ENCODE measurements around the gene WFDC2. TPM values are rescaled to one million over a fixed set of nuclear protein-coding genes. Genes with fewer than 3 reads are reported as not detected.

WFDC2 gene
- total RNA-seq, 2 donors from 2014 or later = 117 to 285 TPM

DNA sequence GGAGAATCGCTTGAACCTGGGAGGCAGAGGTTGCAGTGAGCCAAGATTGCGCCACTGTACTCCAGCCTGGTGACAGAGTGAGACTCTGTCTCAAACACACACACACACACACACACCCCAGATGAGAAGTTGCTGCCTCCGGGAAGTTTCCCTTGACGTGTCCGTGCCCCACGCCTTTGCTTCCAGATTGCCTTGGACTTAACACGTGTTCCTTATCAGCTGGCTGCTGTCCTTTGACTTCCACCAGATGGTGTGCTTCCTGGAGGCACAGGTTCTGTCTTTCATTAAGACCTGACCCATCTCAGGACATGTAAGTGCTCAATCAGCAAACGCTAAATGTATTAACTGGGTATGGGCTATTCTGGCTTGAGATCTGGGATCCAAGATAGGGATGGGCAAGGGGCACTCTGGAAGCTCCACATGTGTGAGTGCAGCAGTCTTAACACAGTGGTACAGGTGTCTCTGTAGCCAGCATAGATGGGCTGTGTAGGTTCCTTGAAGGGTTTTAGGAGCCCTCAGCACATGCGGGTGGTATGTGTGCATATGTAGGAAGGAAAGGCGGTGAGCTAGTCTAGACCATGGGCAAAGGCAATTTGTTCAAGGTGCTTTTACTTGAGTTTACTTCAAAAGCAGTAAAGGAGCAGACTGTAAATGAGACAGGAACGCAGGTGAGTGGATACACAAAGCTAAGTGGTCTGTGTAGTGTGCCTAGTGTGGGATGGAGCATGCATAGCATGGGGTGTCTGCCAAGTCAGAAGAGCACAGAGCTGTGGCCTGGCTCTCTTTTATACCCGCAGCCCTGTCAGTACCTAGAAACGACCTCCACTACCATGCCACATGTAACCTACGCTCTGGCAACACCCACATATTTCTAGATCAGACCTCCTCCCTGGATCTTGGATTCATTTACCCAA is 42.1 kb upstream of the WFDC2 start:
- H3K4me1 ChIP-seq = no peaks in the 10 kb centered on the region
- H3K27me3 ChIP-seq = no peaks in the 10 kb centered on the region
- no peaks in the 10 kb centered on the region for H3K9me3 ChIP-seq
- H3K36me3 ChIP-seq = peaks cover 11% of the 10 kb centered on the region
- no peak overlapping the region for H3K27ac ChIP-seq
- H3K9ac ChIP-seq (ENCODE audit: low read depth in 2 of 2, low read length in 2 of 2) = peak overlapping the region in 1 of 2 donors; percentile 24
- no peak overlapping the region for H3K4me3 ChIP-seq
- intact Hi-C loops (cut with DNase I) = loop anchor here (5.0 kb wide), 1 partner anchor 35 kb away; no protein-coding TSS in a partner anchor
- TF ChIP-seq, protein P1, sequence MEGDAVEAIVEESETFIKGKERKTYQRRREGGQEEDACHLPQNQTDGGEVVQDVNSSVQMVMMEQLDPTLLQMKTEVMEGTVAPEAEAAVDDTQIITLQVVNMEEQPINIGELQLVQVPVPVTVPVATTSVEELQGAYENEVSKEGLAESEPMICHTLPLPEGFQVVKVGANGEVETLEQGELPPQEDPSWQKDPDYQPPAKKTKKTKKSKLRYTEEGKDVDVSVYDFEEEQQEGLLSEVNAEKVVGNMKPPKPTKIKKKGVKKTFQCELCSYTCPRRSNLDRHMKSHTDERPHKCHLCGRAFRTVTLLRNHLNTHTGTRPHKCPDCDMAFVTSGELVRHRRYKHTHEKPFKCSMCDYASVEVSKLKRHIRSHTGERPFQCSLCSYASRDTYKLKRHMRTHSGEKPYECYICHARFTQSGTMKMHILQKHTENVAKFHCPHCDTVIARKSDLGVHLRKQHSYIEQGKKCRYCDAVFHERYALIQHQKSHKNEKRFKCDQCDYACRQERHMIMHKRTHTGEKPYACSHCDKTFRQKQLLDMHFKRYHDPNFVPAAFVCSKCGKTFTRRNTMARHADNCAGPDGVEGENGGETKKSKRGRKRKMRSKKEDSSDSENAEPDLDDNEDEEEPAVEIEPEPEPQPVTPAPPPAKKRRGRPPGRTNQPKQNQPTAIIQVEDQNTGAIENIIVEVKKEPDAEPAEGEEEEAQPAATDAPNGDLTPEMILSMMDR (IDR thresholded peaks at IDR 0.05) = no peak
- peak; percentile 75 for DNase-seq

DNA sequence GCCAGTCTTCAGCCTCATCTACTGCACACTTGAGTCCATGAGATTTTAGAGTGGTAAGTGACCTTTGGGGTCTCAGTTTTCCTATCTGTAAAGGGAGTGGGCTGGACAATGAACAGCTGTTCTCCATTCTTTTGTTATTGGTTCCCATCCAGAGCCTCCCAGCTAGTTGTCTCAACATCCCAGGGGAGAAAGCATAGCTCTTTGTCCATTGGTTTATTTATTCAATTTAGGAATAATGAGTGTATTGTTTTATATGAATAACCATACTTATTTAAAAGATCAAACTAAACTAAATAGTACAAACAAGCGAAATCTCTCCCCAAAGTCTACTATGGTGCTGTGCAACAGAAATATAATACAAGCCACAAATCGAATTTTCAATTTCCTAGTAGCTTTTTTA is 39.9 kb upstream of the WFDC2 start:
- H3K9ac ChIP-seq (ENCODE audit: low read depth in 2 of 2, low read length in 2 of 2) = no peak overlapping the region
- H3K4me3 ChIP-seq = no peak overlapping the region
- no peak overlapping the region for H3K27ac ChIP-seq
- H3K4me1 ChIP-seq = no peaks in the 10 kb centered on the region
- no peaks in the 10 kb centered on the region for H3K9me3 ChIP-seq
- no peak for DNase-seq
- intact Hi-C loops (cut with DNase I) = loop anchor here (5.0 kb wide), 1 partner anchor 37 kb away; no protein-coding TSS in a partner anchor
- peaks cover 2% of the 10 kb centered on the region for H3K36me3 ChIP-seq
- H3K27me3 ChIP-seq = no peaks in the 10 kb centered on the region
- TF ChIP-seq, protein P1 (IDR thresholded peaks at IDR 0.05) = no peak

DNA sequence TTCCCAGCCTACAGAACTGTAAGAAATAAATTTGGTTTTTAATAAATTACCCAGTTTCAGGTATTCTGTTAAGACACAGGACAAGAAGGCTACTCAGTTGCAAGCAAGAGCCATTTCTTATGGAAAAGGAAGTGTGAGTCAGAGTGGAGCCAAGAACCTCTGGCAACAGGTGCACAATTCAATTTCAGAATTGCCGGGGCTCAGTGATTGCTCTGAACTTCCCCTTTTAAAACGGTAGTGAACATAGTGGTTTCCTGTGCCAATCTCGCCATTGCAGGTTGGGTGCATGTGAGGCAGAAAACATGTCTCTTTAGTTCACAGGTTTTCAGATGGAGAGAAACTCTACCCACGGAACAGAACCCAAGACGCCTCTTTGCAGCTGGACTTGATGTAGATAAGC is 37.3 kb upstream of the WFDC2 start:
- H3K4me3 ChIP-seq = no peak overlapping the region
- no peaks in the 10 kb centered on the region for H3K27me3 ChIP-seq
- H3K4me1 ChIP-seq = no peaks in the 10 kb centered on the region
- no peak for DNase-seq
- H3K9me3 ChIP-seq = no peaks in the 10 kb centered on the region
- no peak overlapping the region for H3K27ac ChIP-seq
- intact Hi-C loops (cut with DNase I) = no loop called here
- no peak overlapping the region for H3K9ac ChIP-seq (ENCODE audit: low read depth in 2 of 2, low read length in 2 of 2)
- TF ChIP-seq, protein P1 (IDR thresholded peaks at IDR 0.05) = no peak
- no peaks in the 10 kb centered on the region for H3K36me3 ChIP-seq

DNA sequence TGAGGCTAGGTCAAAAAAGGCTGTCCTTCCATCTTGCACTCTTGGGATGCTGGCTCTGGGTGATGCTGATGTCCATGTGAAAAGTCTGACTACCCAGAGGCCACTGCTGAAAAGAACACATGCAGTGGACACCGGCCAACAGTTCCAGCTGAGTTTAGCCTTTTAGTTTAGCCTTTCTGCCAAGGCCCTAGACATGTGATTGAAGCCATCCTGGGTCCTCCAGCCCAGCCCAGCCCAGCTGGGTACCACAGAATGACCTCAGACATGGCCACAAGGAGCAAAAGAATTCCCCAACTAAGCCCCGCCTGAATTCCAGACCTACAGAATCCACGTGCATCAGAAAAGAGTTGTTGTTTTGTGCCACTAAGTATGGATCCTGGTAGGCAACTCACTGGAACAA is 36.2 kb upstream of the WFDC2 start:
- DNase-seq = no peak
- intact Hi-C loops (cut with DNase I) = no loop called here
- TF ChIP-seq, protein P1 (IDR thresholded peaks at IDR 0.05) = no peak
- Histone ChIP-seq H3K9ac (ENCODE audit: low read depth in 2 of 2, low read length in 2 of 2) (no peak overlapping the region), H3K27ac (no peak overlapping the region), H3K4me3 (no peak overlapping the region), H3K4me1 (no peaks in the 10 kb centered on the region), H3K27me3 (no peaks in the 10 kb centered on the region), H3K36me3 (no peaks in the 10 kb centered on the region), H3K9me3 (no peaks in the 10 kb centered on the region)

DNA sequence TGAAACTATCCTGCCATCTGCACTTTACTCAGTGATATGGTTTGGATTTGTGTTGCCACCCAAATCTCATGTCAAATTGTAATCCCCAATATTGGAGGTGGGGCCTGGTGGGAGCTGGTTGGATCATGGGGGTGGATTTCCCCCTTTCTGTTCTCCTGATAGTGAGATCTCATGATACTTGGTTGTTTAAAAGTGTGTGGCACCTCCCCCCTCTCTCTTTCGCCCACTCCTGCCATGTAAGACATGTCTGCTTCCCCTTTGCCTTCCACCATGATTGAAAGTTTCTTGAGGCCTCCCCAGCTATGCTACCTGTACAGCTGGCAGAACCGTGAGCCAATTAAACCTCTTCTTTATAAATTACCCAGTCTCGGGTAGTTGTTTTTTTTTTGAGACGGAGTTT is 35.6 kb upstream of the WFDC2 start:
- TF ChIP-seq, protein P1 (IDR thresholded peaks at IDR 0.05) = no peak
- Histone ChIP-seq H3K4me1 (no peaks in the 10 kb centered on the region), H3K36me3 (no peaks in the 10 kb centered on the region), H3K27me3 (no peaks in the 10 kb centered on the region), H3K4me3 (no peak overlapping the region), H3K9ac (ENCODE audit: low read depth in 2 of 2, low read length in 2 of 2) (no peak overlapping the region), H3K27ac (no peak overlapping the region), H3K9me3 (no peaks in the 10 kb centered on the region)
- no peak for DNase-seq
- intact Hi-C loops (cut with DNase I) = no loop called here
